HepG2 (cell line): ENCODE results near the gene PRDM12. TPM values are rescaled to one million over a fixed set of nuclear protein-coding genes. Genes with fewer than 3 reads are reported as not detected.
A peak's percentile ranks its signal among the peaks of the same experiment; 100 is the strongest.

Source experiments
- ERF ChIP-seq: IDR thresholded peaks from 2 replicates; pipeline ENCODE4 v1.6.1; 2018; ENCODE audit warnings: missing biosample characterization, missing genetic modification reagents
- FOXP4 ChIP-seq: sonication (generic); formaldehyde crosslinking; IDR thresholded peaks from 2 replicates; pipeline ENCODE4 v1.4.0; 2020; ENCODE audit warnings: missing genetic modification reagents
- IRF9 ChIP-seq: sonication (generic); formaldehyde crosslinking; IDR thresholded peaks from 2 replicates; pipeline ENCODE4 v1.8.0; 2022; ENCODE audit warnings: missing genetic modification reagents, mild to moderate bottlenecking, borderline replicate concordance
- MIER3 ChIP-seq: IDR thresholded peaks from 2 replicates; pipeline ENCODE4 v1.6.1; 2016; ENCODE audit warnings: missing compliant biosample characterization, borderline replicate concordance
- TCF7 ChIP-seq: sonication (generic); IDR thresholded peaks from 2 replicates; pipeline ENCODE4 v1.6.1; 2016; ENCODE audit warnings: antibody characterized with exemption, low read depth
- YEATS4 ChIP-seq: sonication (generic); formaldehyde crosslinking; IDR thresholded peaks from 2 replicates; pipeline ENCODE4 v1.4.0; 2020; ENCODE audit warnings: missing genetic modification reagents, borderline replicate concordance
- ZNF570 ChIP-seq: sonication (generic); formaldehyde crosslinking; IDR thresholded peaks from 2 replicates; pipeline ENCODE4 v1.4.0; 2020; ENCODE audit warnings: mild to moderate bottlenecking, missing genetic modification reagents, borderline replicate concordance
- ZNF775 ChIP-seq: sonication (generic); formaldehyde crosslinking; IDR thresholded peaks from 2 replicates; pipeline ENCODE4 v1.4.0; 2020; ENCODE audit warnings: missing genetic modification reagents, mild to moderate bottlenecking, moderate library complexity, borderline replicate concordance
- ZNF83 ChIP-seq: sonication (generic); formaldehyde crosslinking; IDR thresholded peaks from 2 replicates; pipeline ENCODE4 v1.4.0; 2020; ENCODE audit warnings: missing genetic modification reagents, mild to moderate bottlenecking, borderline replicate concordance
- polyA plus RNA-seq, 8 experiments: library from polyadenylated mRNA; depleted of rRNA in 3 of 8; stranded (reverse) in 7 of 8; unstranded in 1 of 8; fragments of >200 nt; fragmentation: Illumina TruSeq in 4 of 8; extraction: Trizol in 4 of 8; gene quantifications; 2 replicates each; pipeline versions ENCODE4 v1.2.1 to v1.2.3, GENCODE V29; 2011 to 2016; ENCODE audit warnings: low read depth in 4 of 8, missing spikeins in 1 of 8, mixed read lengths in 1 of 8; ENCODE audit not compliant: insufficient read depth in 1 of 8
- total RNA-seq, 5 experiments: library from RNA; depleted of rRNA; stranded (reverse); fragments of >200 nt; fragmentation: Illumina TruSeq; extraction: Trizol; gene quantifications; 2 replicates each; pipeline ENCODE4 v1.2.3, GENCODE V29; 2016; ENCODE audit warnings: low read depth in 1 of 5
- TF ChIP-seq, protein P1 (sequence below): sonication (generic); formaldehyde crosslinking; IDR thresholded peaks from 2 replicates; pipeline ENCODE4 v1.4.0; 2020; ENCODE audit warnings: missing genetic modification reagents, borderline replicate concordance
- TF ChIP-seq, protein P2 (sequence below): IDR thresholded peaks from 2 replicates; pipeline ENCODE4 v1.6.1; 2018; ENCODE audit warnings: missing genetic modification reagents
- TF ChIP-seq, protein P3 (sequence below): sonication (generic); formaldehyde crosslinking; IDR thresholded peaks from 2 replicates; pipeline ENCODE4 v1.5.1; 2020; ENCODE audit warnings: mild to moderate bottlenecking, missing genetic modification reagents, moderate library complexity
- TF ChIP-seq, protein P4 (sequence below): sonication (generic); formaldehyde crosslinking; IDR thresholded peaks from 2 replicates; pipeline ENCODE4 v1.9.0; 2022; ENCODE audit warnings: low read depth, missing genetic modification reagents
- TF ChIP-seq, protein P5 (sequence below): sonication (generic); formaldehyde crosslinking; IDR thresholded peaks from 2 replicates; pipeline ENCODE4 v1.5.1; 2020; ENCODE audit warnings: missing genetic modification reagents, mild to moderate bottlenecking, borderline replicate concordance

Gene PRDM12
- total and polyA plus RNA-seq, 2 of the 13 experiments (the other 11 are each of a cell fraction or from before 2014, with no cell fraction given) = 0.04 to 0.07 TPM

- TF ChIP-seq, protein P1, sequence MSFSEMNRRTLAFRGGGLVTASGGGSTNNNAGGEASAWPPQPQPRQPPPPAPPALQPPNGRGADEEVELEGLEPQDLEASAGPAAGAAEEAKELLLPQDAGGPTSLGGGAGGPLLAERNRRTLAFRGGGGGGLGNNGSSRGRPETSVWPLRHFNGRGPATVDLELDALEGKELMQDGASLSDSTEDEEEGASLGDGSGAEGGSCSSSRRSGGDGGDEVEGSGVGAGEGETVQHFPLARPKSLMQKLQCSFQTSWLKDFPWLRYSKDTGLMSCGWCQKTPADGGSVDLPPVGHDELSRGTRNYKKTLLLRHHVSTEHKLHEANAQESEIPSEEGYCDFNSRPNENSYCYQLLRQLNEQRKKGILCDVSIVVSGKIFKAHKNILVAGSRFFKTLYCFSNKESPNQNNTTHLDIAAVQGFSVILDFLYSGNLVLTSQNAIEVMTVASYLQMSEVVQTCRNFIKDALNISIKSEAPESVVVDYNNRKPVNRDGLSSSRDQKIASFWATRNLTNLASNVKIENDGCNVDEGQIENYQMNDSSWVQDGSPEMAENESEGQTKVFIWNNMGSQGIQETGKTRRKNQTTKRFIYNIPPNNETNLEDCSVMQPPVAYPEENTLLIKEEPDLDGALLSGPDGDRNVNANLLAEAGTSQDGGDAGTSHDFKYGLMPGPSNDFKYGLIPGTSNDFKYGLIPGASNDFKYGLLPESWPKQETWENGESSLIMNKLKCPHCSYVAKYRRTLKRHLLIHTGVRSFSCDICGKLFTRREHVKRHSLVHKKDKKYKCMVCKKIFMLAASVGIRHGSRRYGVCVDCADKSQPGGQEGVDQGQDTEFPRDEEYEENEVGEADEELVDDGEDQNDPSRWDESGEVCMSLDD = peak; percentile 40; the same call in 1 of the 2 replicates
- TF ChIP-seq ZNF570 (CRISPR knock-in tag) = no peak
- TF ChIP-seq, protein P2, sequence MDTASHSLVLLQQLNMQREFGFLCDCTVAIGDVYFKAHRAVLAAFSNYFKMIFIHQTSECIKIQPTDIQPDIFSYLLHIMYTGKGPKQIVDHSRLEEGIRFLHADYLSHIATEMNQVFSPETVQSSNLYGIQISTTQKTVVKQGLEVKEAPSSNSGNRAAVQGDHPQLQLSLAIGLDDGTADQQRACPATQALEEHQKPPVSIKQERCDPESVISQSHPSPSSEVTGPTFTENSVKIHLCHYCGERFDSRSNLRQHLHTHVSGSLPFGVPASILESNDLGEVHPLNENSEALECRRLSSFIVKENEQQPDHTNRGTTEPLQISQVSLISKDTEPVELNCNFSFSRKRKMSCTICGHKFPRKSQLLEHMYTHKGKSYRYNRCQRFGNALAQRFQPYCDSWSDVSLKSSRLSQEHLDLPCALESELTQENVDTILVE (CRISPR knock-in tag) = peak; percentile 71
- no peak for TF ChIP-seq ZNF83 (CRISPR knock-in tag)
- TF ChIP-seq, protein P3, sequence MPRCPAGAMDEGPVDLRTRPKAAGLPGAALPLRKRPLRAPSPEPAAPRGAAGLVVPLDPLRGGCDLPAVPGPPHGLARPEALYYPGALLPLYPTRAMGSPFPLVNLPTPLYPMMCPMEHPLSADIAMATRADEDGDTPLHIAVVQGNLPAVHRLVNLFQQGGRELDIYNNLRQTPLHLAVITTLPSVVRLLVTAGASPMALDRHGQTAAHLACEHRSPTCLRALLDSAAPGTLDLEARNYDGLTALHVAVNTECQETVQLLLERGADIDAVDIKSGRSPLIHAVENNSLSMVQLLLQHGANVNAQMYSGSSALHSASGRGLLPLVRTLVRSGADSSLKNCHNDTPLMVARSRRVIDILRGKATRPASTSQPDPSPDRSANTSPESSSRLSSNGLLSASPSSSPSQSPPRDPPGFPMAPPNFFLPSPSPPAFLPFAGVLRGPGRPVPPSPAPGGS (CRISPR knock-in tag) = peak; percentile 62; the same call in 1 of the 2 replicates
- peak; percentile 30; the same call in 1 of the 2 replicates for TF ChIP-seq FOXP4 (CRISPR knock-in tag)
- peak; percentile 72; the same call in 1 of the 2 replicates for TF ChIP-seq IRF9 (CRISPR knock-in tag)
- peak; percentile 78; the same call in 1 of the 2 replicates for TF ChIP-seq YEATS4
- peak; percentile 88 for TF ChIP-seq ERF (CRISPR knock-in tag)
- TF ChIP-seq MIER3 (CRISPR knock-in tag) = no peak
- TF ChIP-seq, protein P4, sequence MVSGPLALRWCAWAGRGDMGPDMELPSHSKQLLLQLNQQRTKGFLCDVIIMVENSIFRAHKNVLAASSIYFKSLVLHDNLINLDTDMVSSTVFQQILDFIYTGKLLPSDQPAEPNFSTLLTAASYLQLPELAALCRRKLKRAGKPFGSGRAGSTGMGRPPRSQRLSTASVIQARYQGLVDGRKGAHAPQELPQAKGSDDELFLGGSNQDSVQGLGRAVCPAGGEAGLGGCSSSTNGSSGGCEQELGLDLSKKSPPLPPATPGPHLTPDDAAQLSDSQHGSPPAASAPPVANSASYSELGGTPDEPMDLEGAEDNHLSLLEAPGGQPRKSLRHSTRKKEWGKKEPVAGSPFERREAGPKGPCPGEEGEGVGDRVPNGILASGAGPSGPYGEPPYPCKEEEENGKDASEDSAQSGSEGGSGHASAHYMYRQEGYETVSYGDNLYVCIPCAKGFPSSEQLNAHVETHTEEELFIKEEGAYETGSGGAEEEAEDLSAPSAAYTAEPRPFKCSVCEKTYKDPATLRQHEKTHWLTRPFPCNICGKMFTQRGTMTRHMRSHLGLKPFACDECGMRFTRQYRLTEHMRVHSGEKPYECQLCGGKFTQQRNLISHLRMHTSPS (CRISPR knock-in tag) = no peak
- TF ChIP-seq ZNF775 (CRISPR knock-in tag) = no peak
- no peak for TF ChIP-seq TCF7
- TF ChIP-seq, protein P5, sequence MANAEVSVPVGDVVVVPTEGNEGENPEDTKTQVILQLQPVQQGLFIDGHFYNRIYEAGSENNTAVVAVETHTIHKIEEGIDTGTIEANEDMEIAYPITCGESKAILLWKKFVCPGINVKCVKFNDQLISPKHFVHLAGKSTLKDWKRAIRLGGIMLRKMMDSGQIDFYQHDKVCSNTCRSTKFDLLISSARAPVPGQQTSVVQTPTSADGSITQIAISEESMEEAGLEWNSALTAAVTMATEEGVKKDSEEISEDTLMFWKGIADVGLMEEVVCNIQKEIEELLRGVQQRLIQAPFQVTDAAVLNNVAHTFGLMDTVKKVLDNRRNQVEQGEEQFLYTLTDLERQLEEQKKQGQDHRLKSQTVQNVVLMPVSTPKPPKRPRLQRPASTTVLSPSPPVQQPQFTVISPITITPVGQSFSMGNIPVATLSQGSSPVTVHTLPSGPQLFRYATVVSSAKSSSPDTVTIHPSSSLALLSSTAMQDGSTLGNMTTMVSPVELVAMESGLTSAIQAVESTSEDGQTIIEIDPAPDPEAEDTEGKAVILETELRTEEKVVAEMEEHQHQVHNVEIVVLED = peak; percentile 49; the same call in 1 of the 2 replicates
Observed at GRCh38 chr9:130680836-130681768, 16.7 kb downstream of the PRDM12 start (continued).
